K562 (cell line): ENCODE measurements around the gene NAA10. TPM values are rescaled to one million over a fixed set of nuclear protein-coding genes. Genes with fewer than 3 reads are reported as not detected.

ENCODE experiments used
- ATAC-seq: fragments of 200-7000 bp; cut with Tn5 transposase; 3 replicates; pipeline ENCODE4 v1.9.1; 2020; ENCODE audit warnings: moderate library complexity
- BruUV-seq: library from RNA; stranded (reverse); fragments of 400-500 nt; replicated peaks from 2 replicates; lab custom pipeline; 2021; lab: Mats Ljungman, UMichigan
- CTCF ChIA-PET: fragments of 300-600 bp; formaldehyde crosslinking; extraction: SDS; loops from one replicate; lab custom pipeline; 2021; ENCODE audit warnings: low intra/inter-chr PET ratio; lab: Yijun Ruan, JAX
- POLR2A ChIA-PET: fragments of 300-600, 350-650 bp; sonication (Branson Sonifier 250); formaldehyde crosslinking; extraction: SDS; loops from one replicate; lab custom pipeline; 2021; ENCODE audit warnings: antibody characterized with exemption, inconsistent platforms; lab: Yijun Ruan, JAX
- DNase-seq, 4 experiments: peaks; one replicate each; pipeline versions ENCODE4 v3.0.0 to v3.0.0-alpha.2; 2011 to 2018; ENCODE audit warnings: low spot score in 3 of 4, mixed read lengths in 3 of 4; ENCODE audit errors: extremely low read depth in 1 of 4
- FAIRE-seq: peaks from 2 replicates; lab custom pipeline; 2011; peaks lifted over from hg19 to GRCh38; lab: Jason Lieb, UNC
- H2AFZ ChIP-seq: 2 replicates; pipeline ENCODE4 v1.6.0; 2011; ENCODE audit warnings: low read depth, low read length, control low read depth, inconsistent platforms
- H3K27ac ChIP-seq: fragments of 200-600 bp; 3 replicates; pipeline ENCODE4 v1.8.0; 2011; ENCODE audit warnings: low read depth, mild to moderate bottlenecking, control low read depth, inconsistent platforms, low read length, moderate library complexity, mixed read lengths; ENCODE audit errors: extremely low read depth
- H3K27me3 ChIP-seq, 2 experiments: fragments of 300-600 bp in 1 of 2; 2 replicates in 1 of 2; 3 replicates in 1 of 2; pipeline versions ENCODE4 v1.6.0 to v1.8.0; 2011; ENCODE audit warnings: inconsistent platforms in 2 of 2, low read length in 2 of 2, mild to moderate bottlenecking in 1 of 2, mixed read lengths in 1 of 2, moderate library complexity in 1 of 2; ENCODE audit not compliant: control insufficient read depth in 2 of 2, insufficient read depth in 2 of 2
- H3K36me3 ChIP-seq: fragments of 300-600 bp; 3 replicates; pipeline ENCODE4 v1.8.0; 2011; ENCODE audit warnings: mild to moderate bottlenecking, low read length, inconsistent platforms; ENCODE audit not compliant: control insufficient read depth, insufficient read depth
- H3K4me1 ChIP-seq, 2 experiments: fragments of 200-600 bp in 1 of 2; replicated peaks in 1 of 2; 2 replicates in 1 of 2; 3 replicates in 1 of 2; pipeline versions ENCODE4 v1.5.1 to v1.8.0; 2011; ENCODE audit warnings: inconsistent platforms in 2 of 2, low read length in 2 of 2, mild to moderate bottlenecking in 1 of 2, mixed read lengths in 1 of 2, moderate library complexity in 1 of 2; ENCODE audit not compliant: control insufficient read depth in 2 of 2, insufficient read depth in 2 of 2
- H3K4me2 ChIP-seq: 2 replicates; pipeline ENCODE4 v1.6.1; 2011; ENCODE audit warnings: low read length, control low read depth, inconsistent platforms, mixed read lengths; ENCODE audit not compliant: insufficient read depth
- H3K4me3 ChIP-seq: fragments of 200-600 bp; sonication (generic), shearing (Covaris generic); 2 replicates; pipeline ENCODE4 v1.5.1; 2016; ENCODE audit warnings: control low read depth, inconsistent platforms
- H3K79me2 ChIP-seq: fragments of 200-600 bp; 3 replicates; pipeline ENCODE4 v1.8.0; 2011; ENCODE audit warnings: low read length, inconsistent platforms; ENCODE audit not compliant: control insufficient read depth, insufficient read depth
- H3K9ac ChIP-seq, 2 experiments: 2 replicates each; pipeline versions ENCODE4 v1.6.0 to v1.6.1; 2011; ENCODE audit warnings: low read depth in 2 of 2, low read length in 2 of 2, control low read depth in 1 of 2, inconsistent platforms in 1 of 2, mild to moderate bottlenecking in 1 of 2, mixed read lengths in 1 of 2; ENCODE audit not compliant: insufficient read depth in 1 of 2
- H3K9me1 ChIP-seq: one replicate; pipeline ENCODE4 v1.6.0; 2011; ENCODE audit warnings: inconsistent platforms, mild to moderate bottlenecking, low read length, moderate library complexity; ENCODE audit not compliant: control insufficient read depth, insufficient read depth
- H3K9me3 ChIP-seq: replicated peaks from 2 replicates; pipeline ENCODE4 v1.5.1; 2011; ENCODE audit warnings: low read depth, low read length, inconsistent platforms; ENCODE audit not compliant: control insufficient read depth, insufficient read depth
- H4K20me1 ChIP-seq: replicated peaks from 2 replicates; pipeline ENCODE4 v1.6.1; 2011; ENCODE audit warnings: low read length, inconsistent platforms, mixed read lengths; ENCODE audit not compliant: control insufficient read depth, insufficient read depth
- ATF7 ChIP-seq: fragments of 450-650 bp; IDR thresholded peaks from 2 replicates; pipeline ENCODE4 v1.7.1; 2014; ENCODE audit warnings: mild to moderate bottlenecking, moderate library complexity
- GTF2F1 ChIP-seq: IDR thresholded peaks from 2 replicates; pipeline ENCODE4 v1.6.1; 2011; ENCODE audit warnings: low read depth, low read length, improper control_type of control experiment
- MEIS2 ChIP-seq: fragments of 450-650 bp; IDR thresholded peaks from 2 replicates; pipeline ENCODE4 v1.6.1; 2014; ENCODE audit warnings: mild to moderate bottlenecking; ENCODE audit not compliant: partially characterized antibody
- POLR2G ChIP-seq: fragments of 200-400 bp; formaldehyde crosslinking; IDR thresholded peaks from 2 replicates; pipeline ENCODE4 v1.6.1; 2017; ENCODE audit warnings: low read depth, mild to moderate bottlenecking, antibody characterized with exemption, low read length, moderate library complexity
- WGBS: fragments of 100-300 bp; shearing (Covaris generic); methylation state at CpG from one replicate; pipeline ENCODE4 v1.1.6; 2016; ENCODE audit warnings: low coverage, mixed read lengths; ENCODE audit not compliant: insufficient coverage; ENCODE audit errors: missing lambda C conversion rate; 5-methylcytosine and 5-hydroxymethylcytosine counted together
- in situ Hi-C: fragments of 300-500 bp; cut with MboI; formaldehyde crosslinking; loops from 4 replicates; pipeline ENCODE4 v1.15.0; 2018; ENCODE audit warnings: inconsistent platforms, mixed read lengths
- intact Hi-C: fragments of 100-400 bp; cut with micrococcal nuclease; formaldehyde crosslinking; loops from 2 replicates; pipeline ENCODE4 v1.14.2; 2022
- polyA plus RNA-seq, 8 experiments: library from polyadenylated mRNA; depleted of rRNA in 4 of 8; stranded (reverse) in 5 of 8; unstranded in 3 of 8; fragments of >200 nt; fragmentation: Nextera tagmentation in 2 of 8; fragmentation: Illumina TruSeq in 1 of 8; extraction: Ambion mirVana in 2 of 8; extraction: Trizol in 1 of 8; gene quantifications; 2 replicates each; pipeline versions ENCODE4 v1.2.1 to v1.2.3, GENCODE V29; 2011 to 2014; ENCODE audit warnings: inconsistent platforms in 1 of 8, missing spikeins in 1 of 8
- total RNA-seq, 7 experiments: library from RNA; depleted of rRNA in 6 of 7; stranded (reverse); fragments of >200 nt in 6 of 7; fragmentation: Illumina TruSeq in 2 of 7; extraction: Trizol in 2 of 7; gene quantifications; 2 replicates each; pipeline versions ENCODE4 v1.2.1 to v1.2.3, GENCODE V29; 2011 to 2021; ENCODE audit warnings: low replicate concordance in 1 of 7
- TF ChIP-seq, protein P1 (sequence below), 2 experiments: fragments of 450-650 bp; IDR thresholded peaks; 2 replicates each; pipeline ENCODE4 v1.6.1; 2018; ENCODE audit warnings: mild to moderate bottlenecking in 2 of 2, low read depth in 1 of 2; ENCODE audit not compliant: partially characterized antibody in 2 of 2
- TF ChIP-seq, protein P2 (sequence below): fragments of 250-450 bp; sonication (Bioruptor Pico); IDR thresholded peaks from 2 replicates; pipeline ENCODE4 v1.5.0; 2021

Gene NAA10
- total and polyA plus RNA-seq, 9 of the 15 experiments (the other 6 are each of a cell fraction or from before 2014, with no cell fraction given), result 11.1 to 250 (median 134) TPM

- TF ChIP-seq, protein P1, sequence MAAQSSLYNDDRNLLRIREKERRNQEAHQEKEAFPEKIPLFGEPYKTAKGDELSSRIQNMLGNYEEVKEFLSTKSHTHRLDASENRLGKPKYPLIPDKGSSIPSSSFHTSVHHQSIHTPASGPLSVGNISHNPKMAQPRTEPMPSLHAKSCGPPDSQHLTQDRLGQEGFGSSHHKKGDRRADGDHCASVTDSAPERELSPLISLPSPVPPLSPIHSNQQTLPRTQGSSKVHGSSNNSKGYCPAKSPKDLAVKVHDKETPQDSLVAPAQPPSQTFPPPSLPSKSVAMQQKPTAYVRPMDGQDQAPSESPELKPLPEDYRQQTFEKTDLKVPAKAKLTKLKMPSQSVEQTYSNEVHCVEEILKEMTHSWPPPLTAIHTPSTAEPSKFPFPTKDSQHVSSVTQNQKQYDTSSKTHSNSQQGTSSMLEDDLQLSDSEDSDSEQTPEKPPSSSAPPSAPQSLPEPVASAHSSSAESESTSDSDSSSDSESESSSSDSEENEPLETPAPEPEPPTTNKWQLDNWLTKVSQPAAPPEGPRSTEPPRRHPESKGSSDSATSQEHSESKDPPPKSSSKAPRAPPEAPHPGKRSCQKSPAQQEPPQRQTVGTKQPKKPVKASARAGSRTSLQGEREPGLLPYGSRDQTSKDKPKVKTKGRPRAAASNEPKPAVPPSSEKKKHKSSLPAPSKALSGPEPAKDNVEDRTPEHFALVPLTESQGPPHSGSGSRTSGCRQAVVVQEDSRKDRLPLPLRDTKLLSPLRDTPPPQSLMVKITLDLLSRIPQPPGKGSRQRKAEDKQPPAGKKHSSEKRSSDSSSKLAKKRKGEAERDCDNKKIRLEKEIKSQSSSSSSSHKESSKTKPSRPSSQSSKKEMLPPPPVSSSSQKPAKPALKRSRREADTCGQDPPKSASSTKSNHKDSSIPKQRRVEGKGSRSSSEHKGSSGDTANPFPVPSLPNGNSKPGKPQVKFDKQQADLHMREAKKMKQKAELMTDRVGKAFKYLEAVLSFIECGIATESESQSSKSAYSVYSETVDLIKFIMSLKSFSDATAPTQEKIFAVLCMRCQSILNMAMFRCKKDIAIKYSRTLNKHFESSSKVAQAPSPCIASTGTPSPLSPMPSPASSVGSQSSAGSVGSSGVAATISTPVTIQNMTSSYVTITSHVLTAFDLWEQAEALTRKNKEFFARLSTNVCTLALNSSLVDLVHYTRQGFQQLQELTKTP (IDR thresholded peaks at IDR 0.05; ENCODE audit: low read depth in 1 of 2, partially characterized antibody in 2 of 2), result no peak
- TF ChIP-seq MEIS2 (no peak), ATF7 (no peak)
These were observed 31.4 kb upstream of the NAA10 start (continued) for GRCh38 chrX:153966283-153966688.

- DNase-seq (no peak), ATAC-seq (no peak), FAIRE-seq (no peak)
- no peaks in the 10 kb centered on the region for H3K27me3 ChIP-seq
- H3K36me3 ChIP-seq, result peaks cover 92% of the 10 kb centered on the region; the same call in 2 of the 3 replicates
- BruUV-seq, result no TSS peak
- POLR2A ChIA-PET, result interaction anchor here (1.0 kb wide), 1 partner anchor 36 kb away, joined by 4 read pairs; no protein-coding TSS in a partner anchor
- H4K20me1 ChIP-seq, result peaks cover 53% of the 10 kb centered on the region
- no peaks in the 10 kb centered on the region for H3K9me3 ChIP-seq
- CTCF ChIA-PET, result no interaction called here
- in situ Hi-C loops (no loop called here), intact Hi-C loops (no loop called here)
- peaks cover 82% of the 10 kb centered on the region for H3K79me2 ChIP-seq
- H3K4me3 ChIP-seq, result no peak overlapping the region
- no peak overlapping the region; the same call in 2 of the 3 replicates for H3K27ac ChIP-seq
- peak overlapping the region in 1 of 2 experiments; percentile 50; a peak in 2 of 4 replicates for H3K9ac ChIP-seq
- WGBS, result no CpG with 5 or more reads among the region's 5 CpGs
- TF ChIP-seq, protein P2, sequence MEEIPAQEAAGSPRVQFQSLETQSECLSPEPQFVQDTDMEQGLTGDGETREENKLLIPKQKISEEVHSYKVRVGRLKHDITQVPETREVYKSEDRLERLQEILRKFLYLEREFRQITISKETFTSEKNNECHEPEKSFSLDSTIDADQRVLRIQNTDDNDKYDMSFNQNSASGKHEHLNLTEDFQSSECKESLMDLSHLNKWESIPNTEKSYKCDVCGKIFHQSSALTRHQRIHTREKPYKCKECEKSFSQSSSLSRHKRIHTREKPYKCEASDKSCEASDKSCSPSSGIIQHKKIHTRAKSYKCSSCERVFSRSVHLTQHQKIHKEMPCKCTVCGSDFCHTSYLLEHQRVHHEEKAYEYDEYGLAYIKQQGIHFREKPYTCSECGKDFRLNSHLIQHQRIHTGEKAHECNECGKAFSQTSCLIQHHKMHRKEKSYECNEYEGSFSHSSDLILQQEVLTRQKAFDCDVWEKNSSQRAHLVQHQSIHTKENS (CRISPR knock-in tag), result no peak
- TF ChIP-seq POLR2G, result 0 out of 2 replicates have a peak, but pooled peaks have one; percentile 10
- TF ChIP-seq GTF2F1, result no peak
- no peak overlapping the region for H2AFZ ChIP-seq
- no peak overlapping the region for H3K4me2 ChIP-seq
- H3K9me1 ChIP-seq, result peaks cover 5% of the 10 kb centered on the region
- H3K4me1 ChIP-seq, result peaks cover 27 to 45% of the 10 kb centered on the region in 2 experiments
These were observed 30.6 kb upstream of the NAA10 start for GRCh38 chrX:153965406-153965805.
